DOHH2 (cell line): ENCODE measurements around the gene TRIM54.

Experiments used
- H3F3A ChIP-seq: fragments of 200-600 bp; sonication (generic), shearing (Covaris generic); 2 replicates; pipeline ENCODE4 v1.6.0; 2016; ENCODE audit warnings: antibody characterized with exemption, mild to moderate bottlenecking; ENCODE audit not compliant: control insufficient read depth, insufficient read depth
- H3K27ac ChIP-seq: fragments of 200-600 bp; sonication (generic); 2 replicates; pipeline ENCODE4 v1.5.1; 2014; ENCODE audit warnings: low read depth, mild to moderate bottlenecking, low read length, moderate library complexity
- H3K27me3 ChIP-seq: fragments of 200-600 bp; sonication (generic); 2 replicates; pipeline ENCODE4 v1.6.1; 2014; ENCODE audit warnings: mild to moderate bottlenecking, low read length, mixed read lengths; ENCODE audit not compliant: control insufficient read depth
- H3K36me3 ChIP-seq: fragments of 200-600 bp; sonication (generic); 2 replicates; pipeline ENCODE4 v1.6.1; 2014; ENCODE audit warnings: mild to moderate bottlenecking, low read length, moderate library complexity, mixed read lengths; ENCODE audit not compliant: control insufficient read depth
- H3K4me1 ChIP-seq: fragments of 200-600 bp; sonication (generic); 2 replicates; pipeline ENCODE4 v1.6.1; 2014; ENCODE audit warnings: mild to moderate bottlenecking, low read length, mixed read lengths; ENCODE audit not compliant: control insufficient read depth
- H3K4me2 ChIP-seq: fragments of 200-600 bp; sonication (generic); 2 replicates; pipeline ENCODE4 v1.6.0; 2014; ENCODE audit warnings: mild to moderate bottlenecking, low read length, moderate library complexity
- H3K4me3 ChIP-seq: fragments of 200-600 bp; sonication (generic); 2 replicates; pipeline ENCODE4 v1.5.1; 2014; ENCODE audit warnings: mild to moderate bottlenecking, low read length, mixed read lengths
- H3K79me2 ChIP-seq: fragments of 200-600 bp; sonication (generic); 2 replicates; pipeline ENCODE4 v1.6.1; 2014; ENCODE audit warnings: mild to moderate bottlenecking, low read length, mixed read lengths; ENCODE audit not compliant: control insufficient read depth
- H3K9me2 ChIP-seq: fragments of 200-600 bp; sonication (generic); replicated peaks from 2 replicates; pipeline ENCODE4 v1.6.1; 2014; ENCODE audit warnings: mild to moderate bottlenecking, low read length, mixed read lengths; ENCODE audit not compliant: control insufficient read depth
- H3K9me3 ChIP-seq: fragments of 200-600 bp; sonication (generic); 2 replicates; pipeline ENCODE4 v1.6.1; 2014; ENCODE audit warnings: antibody characterized with exemption, low read length, mixed read lengths; ENCODE audit not compliant: control insufficient read depth, insufficient read depth
- H4K20me1 ChIP-seq: fragments of 200-600 bp; sonication (generic); 2 replicates; pipeline ENCODE4 v1.6.0; 2014; ENCODE audit warnings: low read depth, mild to moderate bottlenecking, antibody characterized with exemption, low read length, moderate library complexity; ENCODE audit not compliant: control insufficient read depth, insufficient read depth
- EZH2phosphoT487 ChIP-seq: fragments of 200-600 bp; sonication (generic); IDR thresholded peaks from 2 replicates; pipeline ENCODE4 v1.6.1; 2017; ENCODE audit warnings: borderline replicate concordance, mild to moderate bottlenecking, antibody characterized with exemption, low read length, moderate library complexity, mixed read lengths
- TF ChIP-seq, protein P1 (sequence below): fragments of 200-600 bp; sonication (generic); IDR thresholded peaks from one replicate; pipeline ENCODE4 v1.5.1; 2014; ENCODE audit warnings: antibody characterized with exemption, mild to moderate bottlenecking, low read depth, low read length; ENCODE audit not compliant: poor library complexity, severe bottlenecking

TRIM54 gene

GRCh38 chr2:27255660-27256059, 26.6 kb upstream of the TRIM54 start:
- Histone ChIP-seq H3K36me3 (no peaks in the 10 kb centered on the region), H3K9me2 (no peaks in the 10 kb centered on the region), H3F3A (0 out of 2 replicates have a peak, but pooled peaks cover 4% of the 10 kb centered on the region), H3K27me3 (peaks cover 17% of the 10 kb centered on the region), H3K79me2 (no peaks in the 10 kb centered on the region), H3K4me1 (peaks cover 14% of the 10 kb centered on the region), H3K9me3 (no peaks in the 10 kb centered on the region), H3K4me3 (no peak overlapping the region), H4K20me1 (no peaks in the 10 kb centered on the region), H3K27ac (no peak overlapping the region), H3K4me2 (no peak overlapping the region)
- TF ChIP-seq, protein P1, sequence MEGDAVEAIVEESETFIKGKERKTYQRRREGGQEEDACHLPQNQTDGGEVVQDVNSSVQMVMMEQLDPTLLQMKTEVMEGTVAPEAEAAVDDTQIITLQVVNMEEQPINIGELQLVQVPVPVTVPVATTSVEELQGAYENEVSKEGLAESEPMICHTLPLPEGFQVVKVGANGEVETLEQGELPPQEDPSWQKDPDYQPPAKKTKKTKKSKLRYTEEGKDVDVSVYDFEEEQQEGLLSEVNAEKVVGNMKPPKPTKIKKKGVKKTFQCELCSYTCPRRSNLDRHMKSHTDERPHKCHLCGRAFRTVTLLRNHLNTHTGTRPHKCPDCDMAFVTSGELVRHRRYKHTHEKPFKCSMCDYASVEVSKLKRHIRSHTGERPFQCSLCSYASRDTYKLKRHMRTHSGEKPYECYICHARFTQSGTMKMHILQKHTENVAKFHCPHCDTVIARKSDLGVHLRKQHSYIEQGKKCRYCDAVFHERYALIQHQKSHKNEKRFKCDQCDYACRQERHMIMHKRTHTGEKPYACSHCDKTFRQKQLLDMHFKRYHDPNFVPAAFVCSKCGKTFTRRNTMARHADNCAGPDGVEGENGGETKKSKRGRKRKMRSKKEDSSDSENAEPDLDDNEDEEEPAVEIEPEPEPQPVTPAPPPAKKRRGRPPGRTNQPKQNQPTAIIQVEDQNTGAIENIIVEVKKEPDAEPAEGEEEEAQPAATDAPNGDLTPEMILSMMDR, result no peak
- no peak for TF ChIP-seq EZH2phosphoT487

DNA sequence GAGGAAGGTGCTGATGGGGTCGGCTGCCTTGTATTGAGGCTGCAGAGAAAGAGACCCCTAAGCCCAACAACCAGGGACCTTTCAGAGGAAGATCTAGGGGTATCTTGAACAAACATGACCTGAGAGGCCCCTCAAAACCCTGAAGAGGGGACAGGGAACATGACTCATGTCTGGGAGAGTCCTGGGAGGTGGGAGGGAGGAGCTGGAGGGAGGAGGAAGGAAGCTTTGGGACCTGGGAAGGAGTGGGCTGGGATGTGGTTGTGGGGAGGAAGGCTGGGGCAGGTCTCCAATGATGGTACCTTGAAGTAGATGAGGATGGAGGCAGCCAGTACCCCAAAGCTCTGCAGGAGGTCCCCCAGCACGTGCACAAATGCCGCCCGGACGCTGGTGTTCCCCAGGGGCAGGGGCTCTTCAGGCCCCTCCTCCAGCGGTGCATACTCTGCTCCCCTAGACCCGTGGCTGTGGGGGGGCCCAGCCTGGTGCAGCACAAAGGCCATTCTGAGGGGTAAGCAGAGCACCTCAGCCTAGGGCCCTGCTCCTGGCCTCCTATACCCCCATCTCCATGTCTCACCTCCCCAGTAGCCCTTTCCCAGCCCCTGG, 25.3 kb upstream of the TRIM54 start:
- H3K36me3 ChIP-seq, result no peaks in the 10 kb centered on the region
- no peak for TF ChIP-seq EZH2phosphoT487
- TF ChIP-seq, protein P1, result no peak
- peaks cover 1% of the 10 kb centered on the region for H3K4me1 ChIP-seq
- H3K9me3 ChIP-seq, result no peaks in the 10 kb centered on the region
- no peak overlapping the region for H3K27ac ChIP-seq
- H3K4me3 ChIP-seq, result no peak overlapping the region
- peaks cover 30% of the 10 kb centered on the region for H3K27me3 ChIP-seq
- H3K4me2 ChIP-seq, result no peak overlapping the region
- H3K79me2 ChIP-seq, result no peaks in the 10 kb centered on the region
- H4K20me1 ChIP-seq, result no peaks in the 10 kb centered on the region
- H3F3A ChIP-seq, result 0 out of 2 replicates have a peak, but pooled peaks cover 4% of the 10 kb centered on the region
- no peaks in the 10 kb centered on the region for H3K9me2 ChIP-seq

DNA sequence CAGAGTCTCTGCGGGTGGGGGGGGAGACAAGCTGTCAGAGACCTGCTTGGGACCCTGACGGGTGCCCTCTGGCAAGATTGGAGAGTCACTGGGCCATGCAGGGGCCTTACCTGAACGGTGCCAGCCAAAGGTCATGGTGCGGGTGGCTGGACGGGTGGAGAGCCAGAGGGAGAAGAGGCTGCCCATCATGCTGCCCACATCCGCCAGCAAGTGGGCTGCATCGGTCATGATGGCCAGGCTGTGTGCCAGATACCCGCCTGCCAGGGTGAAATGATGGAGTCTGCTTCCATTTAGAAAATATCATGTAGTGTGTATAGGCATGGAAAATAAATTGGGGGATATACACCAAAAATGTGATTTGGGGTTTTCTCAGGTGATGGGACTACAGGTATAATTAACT, 24.2 kb upstream of the TRIM54 start:
- Histone ChIP-seq H3F3A (no peaks in the 10 kb centered on the region), H3K79me2 (no peaks in the 10 kb centered on the region), H4K20me1 (no peaks in the 10 kb centered on the region), H3K4me2 (no peak overlapping the region), H3K9me2 (no peaks in the 10 kb centered on the region), H3K27ac (no peak overlapping the region), H3K36me3 (no peaks in the 10 kb centered on the region), H3K27me3 (peaks cover 41% of the 10 kb centered on the region), H3K4me1 (peaks cover 9% of the 10 kb centered on the region), H3K4me3 (no peak overlapping the region), H3K9me3 (no peaks in the 10 kb centered on the region)
- TF ChIP-seq EZH2phosphoT487, result no peak
- TF ChIP-seq, protein P1, result no peak
